GM20000 (cell line): ENCODE measurements around the gene SCGB1C1.
"Not testable (repeated sequence)": the region's sequence is repeated elsewhere in the genome, so short reads cannot be mapped to it uniquely, and the experiment has no call there.

Experiments used
- DNase-seq: peaks from one replicate; pipeline ENCODE4 v3.0.0; 2012; ENCODE audit warnings: low spot score
- CTCF ChIP-seq: IDR thresholded peaks from 2 replicates; pipeline ENCODE4 v1.5.1; 2012; ENCODE audit warnings: mild to moderate bottlenecking, control low read depth; ENCODE audit errors: extremely low read depth, missing control alignments

Gene SCGB1C1

GRCh38 chr11:218815-219593 is 26.1 kb downstream of the SCGB1C1 start:
- TF ChIP-seq CTCF, result no peak
- DNase-seq, result no peak

- not testable (repeated sequence) for DNase-seq
Measured at GRCh38 chr11:220641-221215, 27.9 kb downstream of the SCGB1C1 start.

- no peak for DNase-seq
- no peak for TF ChIP-seq CTCF
Measured at GRCh38 chr11:221539-221938, 28.7 kb downstream of the SCGB1C1 start.

- no peak for TF ChIP-seq CTCF
- no peak for DNase-seq
Measured at GRCh38 chr11:221998-222789, 29.3 kb downstream of the SCGB1C1 start.

GRCh38 chr11:223026-223789 is 30.3 kb downstream of the SCGB1C1 start:
- no peak for TF ChIP-seq CTCF
- DNase-seq, result no peak

- no peak for DNase-seq
Measured at GRCh38 chr11:223884-224283, 31.0 kb downstream of the SCGB1C1 start.

More at GRCh38 chr11:223884-224283, 31.0 kb downstream of the SCGB1C1 start:
- TF ChIP-seq CTCF, result no peak
